ENCODE data around the gene TEN1.

TEN1 gene

DNA sequence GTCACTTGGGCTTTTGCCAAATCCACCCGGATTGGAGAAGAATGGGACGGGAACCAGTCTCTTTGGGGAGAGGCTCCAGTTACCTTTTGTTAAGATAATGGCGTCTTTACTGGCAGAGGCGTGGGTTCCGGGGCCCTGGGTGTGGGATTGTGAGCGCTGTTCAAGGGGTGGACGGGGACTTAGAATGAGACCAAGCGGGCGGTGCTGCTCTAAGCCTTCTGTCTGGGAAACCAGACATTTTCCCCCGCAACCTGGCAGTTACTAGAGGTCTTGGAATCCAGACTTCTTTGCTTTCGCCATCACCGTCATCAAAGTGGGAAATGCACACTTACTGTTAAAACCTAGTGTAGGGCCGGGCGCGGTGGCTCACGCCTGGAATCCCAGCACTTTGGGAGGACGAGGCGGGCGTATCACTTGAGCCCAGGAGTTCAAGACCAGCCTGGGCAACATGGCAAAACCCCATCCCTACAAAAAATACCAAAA lies 706 bp downstream of the TEN1 start:
- no peak for DNase-seq

GRCh38 chr17:75980188-75981018 lies 1.4 kb downstream of the TEN1 start:
- DNase-seq = no peak

GRCh38 chr17:75981019-75981615 lies 2.1 kb downstream of the TEN1 start:
- no peak for DNase-seq

DNA sequence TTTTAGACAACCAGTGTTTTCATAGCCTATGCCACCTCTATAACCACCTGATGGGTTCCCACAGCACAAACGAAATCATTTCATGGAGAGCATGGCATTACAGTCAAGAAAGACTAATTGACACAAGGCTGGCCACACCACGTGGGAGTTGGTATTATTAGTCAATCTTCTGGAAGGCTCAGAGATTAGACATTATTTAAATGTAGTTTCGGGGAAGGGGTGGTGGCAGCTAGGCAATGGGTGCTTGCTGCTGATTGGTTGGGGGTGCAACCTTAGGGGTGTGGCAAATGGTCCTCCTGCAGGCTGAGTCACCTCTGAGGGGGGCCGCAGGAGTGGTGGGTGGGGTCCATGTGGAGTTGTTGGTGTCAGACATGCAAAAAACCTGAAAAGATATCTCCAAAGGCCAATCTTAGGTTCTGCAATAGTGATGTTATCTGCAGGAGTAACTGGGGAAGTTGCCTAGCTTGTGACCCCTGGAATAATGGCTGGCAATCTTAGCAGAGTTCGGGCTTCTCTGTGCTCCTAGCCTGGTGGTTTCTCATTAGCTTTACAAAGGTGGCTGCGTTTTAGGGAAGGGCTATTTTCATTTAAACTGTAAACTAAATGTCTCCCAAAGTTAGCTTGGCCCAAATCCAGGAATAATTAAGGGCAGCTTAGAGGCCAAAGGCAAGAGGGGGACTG lies 4.6 kb downstream of the TEN1 start:
- no peak for DNase-seq

- no peak for DNase-seq
These were observed 6.9 kb downstream of the TEN1 start for GRCh38 chr17:75985986-75986385.

DNA sequence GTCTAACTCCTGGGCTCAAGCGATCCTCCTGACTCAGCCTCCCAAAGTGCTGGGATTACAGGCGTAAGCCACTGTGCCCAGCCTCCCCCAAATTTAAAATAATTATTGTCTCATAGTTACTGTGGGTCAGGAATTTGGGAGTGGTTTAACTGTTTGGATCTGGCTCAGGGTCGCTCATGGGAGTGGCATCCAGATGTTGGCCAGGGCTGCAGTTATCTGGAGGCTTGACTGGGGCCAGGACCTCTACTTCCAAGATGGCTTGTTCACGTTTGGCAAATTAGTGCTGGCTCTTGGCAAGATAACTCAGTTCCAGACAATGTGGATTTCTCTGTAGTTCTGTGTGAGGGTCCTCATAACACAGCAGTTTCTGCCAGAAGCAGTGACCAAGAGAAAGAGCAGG lies 8.0 kb downstream of the TEN1 start:
- no peak for DNase-seq

DNA sequence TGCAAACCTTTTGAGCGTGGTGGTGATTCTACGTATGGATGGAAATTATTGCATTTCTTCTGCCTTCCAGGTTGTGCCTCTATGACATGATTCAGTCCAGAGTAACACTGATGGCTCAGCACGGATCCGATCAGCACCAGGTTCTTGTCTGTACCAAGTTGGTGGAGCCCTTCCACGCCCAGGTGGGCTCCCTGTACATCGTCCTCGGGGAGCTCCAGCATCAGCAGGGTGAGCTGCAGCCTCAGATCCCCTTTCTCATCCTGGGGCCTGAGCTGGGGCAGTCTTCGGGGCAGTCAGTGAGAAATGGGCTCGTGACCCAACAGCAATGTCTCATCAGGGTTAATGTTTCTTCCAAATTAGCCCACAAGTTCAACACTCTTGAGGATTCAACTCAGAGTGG lies 12.4 kb downstream of the TEN1 start:
- DNase-seq = no peak

GRCh38 chr17:75994802-75995370 lies 15.8 kb downstream of the TEN1 start:
- no peak for DNase-seq

GRCh38 chr17:75995385-75995925 lies 16.4 kb downstream of the TEN1 start:
- no peak for DNase-seq

DNA sequence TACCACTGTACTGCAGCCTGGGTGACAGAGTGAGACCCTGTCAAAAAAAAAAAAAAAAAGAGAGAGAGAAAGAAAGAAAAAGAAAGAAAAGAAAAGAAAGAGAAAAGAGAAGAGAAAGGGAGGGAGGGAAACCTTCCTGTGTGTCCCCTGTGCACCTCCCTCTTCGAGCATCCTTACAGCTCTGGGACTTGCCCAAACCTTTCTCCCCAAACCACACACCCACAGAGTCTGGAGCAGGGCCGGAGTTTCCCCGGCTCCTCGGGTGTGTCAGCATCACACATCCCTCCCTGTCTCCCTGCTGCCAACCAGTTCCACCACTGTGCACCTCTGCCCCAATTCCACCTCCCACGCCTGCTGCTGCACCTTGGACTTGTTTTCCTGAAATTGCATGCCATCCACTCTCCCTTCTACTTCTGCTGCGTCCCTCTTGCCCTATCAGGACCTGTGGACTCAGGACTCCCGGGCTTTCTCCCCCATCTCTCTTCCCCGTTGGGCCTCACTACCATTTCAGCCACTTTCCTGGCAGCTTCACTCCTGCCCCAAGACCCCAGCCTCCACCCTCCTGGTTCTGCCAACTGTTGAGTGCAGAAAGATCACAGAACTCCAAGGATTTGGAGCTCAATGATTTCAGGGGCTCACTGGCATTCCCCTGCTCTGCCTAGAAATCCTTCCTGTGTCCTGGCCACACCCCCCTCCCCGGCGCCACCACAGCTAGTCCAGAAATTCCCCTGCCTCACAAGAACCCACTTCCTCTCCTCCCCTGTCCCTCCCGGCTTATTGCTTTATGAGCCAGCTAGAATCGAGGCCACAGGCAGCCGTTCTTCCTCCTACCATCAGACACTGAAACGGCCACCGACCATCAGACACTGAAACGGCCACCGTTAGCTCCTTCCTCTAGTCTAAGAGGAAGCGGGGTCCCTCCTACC lies 17.9 kb downstream of the TEN1 start:
- DNase-seq = no peak

- DNase-seq = no peak
These were observed 19.3 kb downstream of the TEN1 start for GRCh38 chr17:75998327-75998795.

DNA sequence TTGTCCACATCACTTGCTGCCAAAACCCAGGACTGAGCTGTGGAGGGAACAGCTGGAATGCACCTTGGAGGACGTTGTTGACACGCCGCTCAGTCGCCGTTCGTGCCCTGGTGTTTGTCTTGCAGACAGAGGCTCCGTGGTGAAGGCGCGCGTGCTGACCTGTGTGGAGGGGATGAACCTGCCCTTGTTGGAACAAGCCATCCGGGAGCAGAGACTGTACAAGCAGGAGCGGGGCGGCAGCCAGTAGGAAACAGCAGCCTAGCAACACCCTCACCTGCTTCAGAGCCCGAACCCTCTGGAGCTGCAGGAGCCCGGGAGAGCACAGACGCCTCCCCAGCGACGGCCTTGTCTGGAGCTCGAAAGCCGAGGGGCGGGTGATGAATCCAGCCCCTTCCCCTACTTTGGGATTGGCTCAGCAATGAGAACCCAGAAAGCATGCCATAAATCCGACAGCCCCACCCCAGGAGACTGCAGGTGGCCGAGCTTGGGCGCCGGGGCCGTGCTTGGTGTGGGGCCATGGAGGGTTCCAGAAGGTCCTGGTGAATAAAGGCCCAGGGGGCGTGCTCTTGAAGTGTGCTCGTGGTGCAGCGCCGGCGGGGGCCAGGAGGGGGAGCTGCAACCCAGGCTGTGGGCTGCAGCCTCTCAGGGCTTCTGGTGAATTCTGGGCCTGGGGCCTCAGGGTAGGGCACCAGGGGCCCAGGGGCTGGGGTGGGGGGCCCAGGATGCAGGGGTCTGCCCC lies 21.1 kb downstream of the TEN1 start:
- no peak for DNase-seq

DNA sequence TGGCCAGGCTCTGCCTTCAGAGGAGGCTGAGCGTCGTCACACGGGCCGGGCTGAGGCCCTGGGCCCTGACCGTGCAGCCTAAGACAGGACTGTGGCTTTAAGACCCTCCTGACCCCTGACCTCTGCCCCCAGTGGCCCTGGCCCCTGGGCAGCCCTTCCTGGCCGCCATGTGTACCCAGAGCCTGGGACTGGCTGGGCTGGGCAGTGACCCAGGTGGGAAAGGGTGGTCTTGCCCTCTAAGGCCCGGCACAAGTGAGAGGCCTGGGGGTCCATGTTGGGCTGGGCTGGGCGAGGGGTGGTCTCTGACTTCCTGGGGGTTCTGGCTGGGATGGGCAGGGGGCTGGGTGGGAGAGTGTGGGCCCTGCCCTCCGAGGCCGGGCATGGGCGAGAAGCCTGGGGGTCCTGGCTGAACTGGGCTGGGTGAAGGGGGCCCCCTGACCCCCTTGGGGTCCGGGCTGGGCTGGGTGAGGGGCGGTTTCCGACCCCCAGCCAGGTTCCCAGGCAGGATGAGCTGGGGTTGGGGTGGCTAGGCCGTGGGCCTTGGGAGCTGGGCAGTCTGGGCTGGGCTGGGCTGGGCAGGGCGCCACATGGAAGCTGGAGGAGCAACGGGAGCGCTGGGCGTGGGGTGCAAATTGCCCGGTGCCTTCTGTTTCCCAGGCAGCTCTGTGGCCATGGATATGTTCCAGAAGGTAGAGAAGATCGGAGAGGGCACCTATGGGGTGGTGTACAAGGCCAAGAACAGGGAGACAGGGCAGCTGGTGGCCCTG lies 21.9 kb downstream of the TEN1 start, which contains the start of gene CDK3:
Gene CDK3, plus strand, starts transcription at position 101 of the 767 bp plus-strand sequence. Its CDS starts 571 bp downstream, at position 672.
- DNase-seq = no peak

DNA sequence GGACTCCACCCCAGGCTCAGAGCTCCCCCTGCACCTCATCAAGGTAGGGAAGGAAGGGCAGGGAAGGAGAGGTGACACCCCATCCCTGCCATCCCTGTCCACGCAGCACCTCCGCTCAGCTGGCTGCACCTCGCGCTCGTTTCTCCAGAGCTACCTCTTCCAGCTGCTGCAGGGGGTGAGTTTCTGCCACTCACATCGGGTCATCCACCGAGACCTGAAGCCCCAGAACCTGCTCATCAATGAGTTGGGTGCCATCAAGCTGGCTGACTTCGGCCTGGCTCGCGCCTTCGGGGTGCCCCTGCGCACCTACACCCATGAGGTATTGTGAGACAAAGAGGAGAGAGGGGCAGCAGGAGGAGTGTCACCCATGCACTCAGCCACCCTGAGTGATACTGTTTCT lies 23.1 kb downstream of the TEN1 start:
- no peak for DNase-seq

- no peak for DNase-seq
These were observed 24.9 kb downstream of the TEN1 start for GRCh38 chr17:76003915-76004314.

GRCh38 chr17:76004750-76005262 lies 25.8 kb downstream of the TEN1 start:
- DNase-seq = no peak

DNA sequence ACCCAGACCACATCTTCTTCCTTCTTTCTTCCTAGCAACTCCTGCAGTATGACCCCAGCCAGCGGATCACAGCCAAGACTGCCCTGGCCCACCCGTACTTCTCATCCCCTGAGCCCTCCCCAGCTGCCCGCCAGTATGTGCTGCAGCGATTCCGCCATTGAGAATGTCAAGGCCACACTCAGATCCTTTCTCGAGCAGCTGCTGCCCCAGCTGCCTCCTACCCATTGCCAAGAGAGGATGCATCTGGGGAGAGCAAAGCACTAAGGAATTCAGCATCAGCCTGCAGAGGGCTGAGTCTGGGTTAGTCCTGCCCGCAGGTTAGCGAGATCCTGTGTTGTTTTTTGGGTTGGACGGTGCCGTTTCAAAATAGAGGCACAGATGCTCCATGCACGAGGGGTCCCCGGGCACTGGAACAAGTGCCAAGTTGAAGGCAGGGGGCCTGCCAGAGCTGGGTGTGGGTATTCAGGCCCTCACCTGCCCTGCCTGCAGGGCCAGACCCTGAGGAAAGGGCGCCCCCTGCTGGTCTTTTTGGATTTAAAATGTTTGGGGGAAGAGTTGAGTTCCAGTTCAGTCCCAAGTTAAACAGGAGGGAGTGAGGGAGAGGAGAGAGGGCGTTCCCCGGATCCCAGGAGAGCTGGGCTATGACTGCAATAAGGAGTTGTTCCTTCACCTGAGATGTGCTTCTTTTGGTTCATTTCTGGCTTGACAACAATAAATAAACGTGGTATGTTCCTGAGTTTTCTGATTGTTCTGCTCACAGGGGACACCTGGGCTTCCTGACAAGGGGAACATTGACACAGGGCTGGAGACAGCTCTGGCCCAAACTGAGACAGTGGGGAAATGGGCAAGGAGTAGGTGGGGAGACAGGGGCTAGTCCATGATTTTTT lies 26.5 kb downstream of the TEN1 start:
- peak; percentile 75 for DNase-seq

GRCh38 chr17:76007131-76007849 lies 28.2 kb downstream of the TEN1 start:
- DNase-seq = no peak

All from midbrain (tissue), 1 donor.